GM21529 (cell line): ENCODE data around the gene MATN4.
A peak's percentile ranks its signal among the peaks of the same experiment; 100 is the strongest.

Source experiments
- ATAC-seq: cut with Tn5 transposase; IDR thresholded peaks from one replicate; pipeline ENCODE4 v1.9.1; 2021; ENCODE audit not compliant: unreplicated experiment

MATN4 gene

GRCh38 chr20:45293041-45294002, 14.8 kb downstream of the MATN4 start:
- ATAC-seq: peak; percentile 83

GRCh38 chr20:45292343-45292742, 15.8 kb downstream of the MATN4 start:
- no peak for ATAC-seq

- no peak for ATAC-seq
These were observed 16.6 kb downstream of the MATN4 start for GRCh38 chr20:45291526-45291925.

- ATAC-seq: no peak
These were observed 17.3 kb downstream of the MATN4 start for GRCh38 chr20:45290677-45291355.

GRCh38 chr20:45289942-45290676, 18.0 kb downstream of the MATN4 start:
- ATAC-seq: no peak

GRCh38 chr20:45288860-45289259, 19.2 kb downstream of the MATN4 start:
- no peak for ATAC-seq

GRCh38 chr20:45288376-45288775, 19.7 kb downstream of the MATN4 start:
- no peak for ATAC-seq

GRCh38 chr20:45283551-45284057, 24.5 kb downstream of the MATN4 start:
- ATAC-seq: no peak

- ATAC-seq: no peak
These were observed 25.2 kb downstream of the MATN4 start for GRCh38 chr20:45282700-45283550.

- ATAC-seq: no peak
These were observed 28.1 kb downstream of the MATN4 start for GRCh38 chr20:45279992-45280391.

- ATAC-seq: no peak
These were observed 32.8 kb downstream of the MATN4 start for GRCh38 chr20:45275338-45275737.

GRCh38 chr20:45269754-45270270, 38.3 kb downstream of the MATN4 start:
- ATAC-seq: no peak

- ATAC-seq: no peak
These were observed 39.0 kb downstream of the MATN4 start for GRCh38 chr20:45269056-45269455.

- ATAC-seq: no peak
These were observed 39.6 kb downstream of the MATN4 start for GRCh38 chr20:45268531-45268930.

- ATAC-seq: no peak
These were observed 41.1 kb downstream of the MATN4 start for GRCh38 chr20:45266977-45267376.

GRCh38 chr20:45263556-45264266, 44.4 kb downstream of the MATN4 start:
- ATAC-seq: no peak

GRCh38 chr20:45258664-45259063, 49.4 kb downstream of the MATN4 start:
- ATAC-seq: no peak

- no peak for ATAC-seq
These were observed 49.8 kb downstream of the MATN4 start for GRCh38 chr20:45258259-45258658.

GRCh38 chr20:45257711-45258110, 50.4 kb downstream of the MATN4 start:
- no peak for ATAC-seq
